Suprapubic skin (tissue), 4 donors: Measurements from ENCODE around the gene DACH2. TPM values are rescaled to one million over a fixed set of nuclear protein-coding genes. Genes with fewer than 3 reads are reported as not detected.

Source experiments
- DNase-seq, 2 donors: peaks; one replicate each; pipeline ENCODE4 v3.0.0-alpha.2; 2019; ENCODE audit warnings: low spot score in 2 of 2
- H3K27ac ChIP-seq: fragments of 200-600 bp; sonication (generic); one replicate; pipeline ENCODE4 v1.5.1; 2019
- H3K27me3 ChIP-seq: fragments of 200-600 bp; sonication (generic); one replicate; pipeline ENCODE4 v1.5.1; 2019
- H3K36me3 ChIP-seq: fragments of 200-600 bp; sonication (generic); one replicate; pipeline ENCODE4 v1.5.1; 2019
- H3K4me1 ChIP-seq: fragments of 200-600 bp; sonication (generic); one replicate; pipeline ENCODE4 v1.5.1; 2019
- H3K4me3 ChIP-seq: fragments of 200-600 bp; sonication (generic); one replicate; pipeline ENCODE4 v1.5.1; 2019; ENCODE audit warnings: mild to moderate bottlenecking
- H3K9me3 ChIP-seq: fragments of 200-600 bp; sonication (generic); one replicate; pipeline ENCODE4 v1.5.1; 2019
- CTCF ChIP-seq, 2 donors: fragments of 200-600 bp in 1 of 2; fragments of 450-650 bp in 1 of 2; sonication (generic) in 1 of 2; IDR thresholded peaks; one replicate each; pipeline ENCODE4 v1.5.1; 2016 to 2019; ENCODE audit warnings: antibody characterized with exemption in 2 of 2, mild to moderate bottlenecking in 1 of 2, moderate library complexity in 1 of 2
- EP300 ChIP-seq: sonication (generic); formaldehyde crosslinking; IDR thresholded peaks from one replicate; pipeline ENCODE4 v1.6.1; 2017; ENCODE audit warnings: antibody characterized with exemption
- POLR2A ChIP-seq, 2 donors: fragments of 450-650 bp; IDR thresholded peaks; one replicate each; pipeline ENCODE4 v1.6.1; 2017; ENCODE audit warnings: antibody characterized with exemption in 2 of 2, mild to moderate bottlenecking in 2 of 2, moderate library complexity in 2 of 2
- POLR2AphosphoS5 ChIP-seq, 3 donors: sonication (generic); formaldehyde crosslinking; IDR thresholded peaks; one replicate each; pipeline ENCODE4 v1.6.1; 2017; ENCODE audit warnings: antibody characterized with exemption in 3 of 3
- WGBS: methylation state at CpG from one replicate; pipeline ENCODE4 v1.1.5; 2018; 5-methylcytosine and 5-hydroxymethylcytosine counted together
- total RNA-seq, 4 donors: library from RNA; depleted of rRNA; stranded (reverse); fragments of >200 nt; gene quantifications; one replicate each; pipeline ENCODE4 v1.1.0, GENCODE V29; 2016

DACH2 gene
- total RNA-seq, 4 donors from 2014 or later: 0.25 to 0.32 TPM; not detected in 2

GRCh38 chrX:86806786-86807185, 658.5 kb downstream of the DACH2 start:
- WGBS: 50% methylated on average over 2 of the region's 2 CpGs
- H3K27me3 ChIP-seq: no peaks in the 10 kb centered on the region
- no peak overlapping the region for H3K4me3 ChIP-seq
- H3K4me1 ChIP-seq: no peaks in the 10 kb centered on the region
- no peaks in the 10 kb centered on the region for H3K9me3 ChIP-seq
- DNase-seq: no peak
- TF ChIP-seq POLR2AphosphoS5 (IDR thresholded peaks at IDR 0.05) (no peak), POLR2A (IDR thresholded peaks at IDR 0.05) (no peak), EP300 (no peak), CTCF (IDR thresholded peaks at IDR 0.05) (no peak)
- no peak overlapping the region for H3K27ac ChIP-seq
- H3K36me3 ChIP-seq: no peaks in the 10 kb centered on the region

GRCh38 chrX:86809651-86810050, 661.4 kb downstream of the DACH2 start:
- H3K9me3 ChIP-seq: no peaks in the 10 kb centered on the region
- TF ChIP-seq POLR2A (IDR thresholded peaks at IDR 0.05): no peak
- TF ChIP-seq POLR2AphosphoS5 (IDR thresholded peaks at IDR 0.05): no peak
- no peak for TF ChIP-seq EP300
- TF ChIP-seq CTCF (IDR thresholded peaks at IDR 0.05): no peak
- no peak overlapping the region for H3K4me3 ChIP-seq
- H3K4me1 ChIP-seq: no peaks in the 10 kb centered on the region
- no peak for DNase-seq
- H3K36me3 ChIP-seq: no peaks in the 10 kb centered on the region
- H3K27ac ChIP-seq: no peak overlapping the region
- 20% methylated on average over 2 of the region's 2 CpGs for WGBS
- H3K27me3 ChIP-seq: no peaks in the 10 kb centered on the region

- no peak for DNase-seq
- Histone ChIP-seq H3K36me3 (no peaks in the 10 kb centered on the region), H3K27me3 (no peaks in the 10 kb centered on the region), H3K9me3 (no peaks in the 10 kb centered on the region), H3K4me1 (no peaks in the 10 kb centered on the region), H3K27ac (no peak overlapping the region), H3K4me3 (no peak overlapping the region)
- WGBS: 23% methylated on average over 2 of the region's 2 CpGs
- TF ChIP-seq CTCF (IDR thresholded peaks at IDR 0.05) (no peak), POLR2A (IDR thresholded peaks at IDR 0.05) (no peak), POLR2AphosphoS5 (IDR thresholded peaks at IDR 0.05) (no peak), EP300 (no peak)
These were observed 681.5 kb downstream of the DACH2 start for GRCh38 chrX:86829786-86830185.

GRCh38 chrX:86830685-86831084, 682.4 kb downstream of the DACH2 start:
- no peak overlapping the region for H3K4me3 ChIP-seq
- DNase-seq: no peak
- no peaks in the 10 kb centered on the region for H3K27me3 ChIP-seq
- H3K36me3 ChIP-seq: no peaks in the 10 kb centered on the region
- H3K9me3 ChIP-seq: no peaks in the 10 kb centered on the region
- H3K27ac ChIP-seq: no peak overlapping the region
- H3K4me1 ChIP-seq: no peaks in the 10 kb centered on the region
- no peak for TF ChIP-seq CTCF (IDR thresholded peaks at IDR 0.05)
- no peak for TF ChIP-seq POLR2A (IDR thresholded peaks at IDR 0.05)
- no peak for TF ChIP-seq POLR2AphosphoS5 (IDR thresholded peaks at IDR 0.05)

GRCh38 chrX:86845101-86845500, 696.9 kb downstream of the DACH2 start:
- Histone ChIP-seq H3K27ac (no peak overlapping the region), H3K4me3 (no peak overlapping the region), H3K4me1 (no peaks in the 10 kb centered on the region), H3K36me3 (no peaks in the 10 kb centered on the region), H3K9me3 (no peaks in the 10 kb centered on the region), H3K27me3 (no peaks in the 10 kb centered on the region)
- 53% methylated on average over 3 of the region's 3 CpGs for WGBS
- no peak for DNase-seq
- no peak for TF ChIP-seq POLR2A (IDR thresholded peaks at IDR 0.05)
- TF ChIP-seq CTCF (IDR thresholded peaks at IDR 0.05): no peak

Other genes with a start within 250 kb of the DACH2 start
- 10 to 100 TPM in 3 of 4 donors, 1 to 10 TPM in 1; 9.5 to 18.9 (median 12.8) TPM for gene CHM, start 100.9 kb upstream of the DACH2 start, total RNA-seq